H9 (cell line): Measurements from ENCODE around the gene LLGL2. TPM values are rescaled to one million over a fixed set of nuclear protein-coding genes. Genes with fewer than 3 reads are reported as not detected.

Experiments
- DNase-seq: peaks from one replicate; pipeline ENCODE4 v3.0.0-alpha.2; 2017
- H2AFZ ChIP-seq: one replicate; pipeline ENCODE4 v1.6.1; 2013; ENCODE audit warnings: mild to moderate bottlenecking, low read length, control low read depth, moderate library complexity
- H2AK5ac ChIP-seq: 2 replicates; pipeline ENCODE4 v1.6.1; 2013; ENCODE audit warnings: low read length, control low read depth, mixed read lengths; ENCODE audit not compliant: insufficient read length
- H2BK120ac ChIP-seq: one replicate; pipeline ENCODE4 v1.6.1; 2013; ENCODE audit warnings: low read depth, mild to moderate bottlenecking, low read length, control low read depth, inconsistent platforms; ENCODE audit not compliant: poor library complexity, severe bottlenecking
- H2BK12ac ChIP-seq: 2 replicates; pipeline ENCODE4 v1.6.1; 2013; ENCODE audit warnings: low read length, control low read depth, mixed read lengths, low read depth; ENCODE audit not compliant: insufficient read length
- H2BK15ac ChIP-seq: 2 replicates; pipeline ENCODE4 v1.6.1; 2013; ENCODE audit warnings: low read depth, low read length, control low read depth
- H2BK20ac ChIP-seq: one replicate; pipeline ENCODE4 v1.6.1; 2013; ENCODE audit warnings: low read depth, mild to moderate bottlenecking, low read length, control low read depth, inconsistent platforms; ENCODE audit not compliant: poor library complexity, severe bottlenecking
- H2BK5ac ChIP-seq: 2 replicates; pipeline ENCODE4 v1.6.1; 2013; ENCODE audit warnings: low read length, control low read depth, mixed read lengths; ENCODE audit not compliant: insufficient read length
- H3K14ac ChIP-seq: 2 replicates; pipeline ENCODE4 v1.6.1; 2013; ENCODE audit warnings: low read length, control low read depth; ENCODE audit not compliant: insufficient read depth
- H3K18ac ChIP-seq: 2 replicates; pipeline ENCODE4 v1.6.1; 2013; ENCODE audit warnings: low read depth, mild to moderate bottlenecking, mixed read lengths, low read length, control low read depth; ENCODE audit not compliant: insufficient read length
- H3K23ac ChIP-seq: 2 replicates; pipeline ENCODE4 v1.6.1; 2013; ENCODE audit warnings: low read length, control low read depth, mixed read lengths, low read depth; ENCODE audit not compliant: insufficient read length
- H3K23me2 ChIP-seq: 2 replicates; pipeline ENCODE4 v1.6.1; 2013; ENCODE audit warnings: low read depth, mild to moderate bottlenecking, mixed read lengths, low read length, control low read depth; ENCODE audit not compliant: insufficient read length, poor library complexity, severe bottlenecking
- H3K27ac ChIP-seq: 2 replicates; pipeline ENCODE4 v1.5.1; 2013; ENCODE audit warnings: low read length, control low read depth, mixed read lengths, low read depth; ENCODE audit not compliant: insufficient read length
- H3K27me3 ChIP-seq: 2 replicates; pipeline ENCODE4 v1.6.1; 2013; ENCODE audit warnings: low read length, control low read depth, inconsistent platforms; ENCODE audit not compliant: insufficient read depth
- H3K4ac ChIP-seq: 2 replicates; pipeline ENCODE4 v1.6.1; 2013; ENCODE audit warnings: low read depth, mild to moderate bottlenecking, control low read depth, inconsistent platforms, low read length, moderate library complexity
- H3K4me1 ChIP-seq: 2 replicates; pipeline ENCODE4 v1.6.1; 2013; ENCODE audit warnings: low read length, control low read depth, inconsistent platforms; ENCODE audit not compliant: insufficient read depth
- H3K4me2 ChIP-seq: 2 replicates; pipeline ENCODE4 v1.6.1; 2013; ENCODE audit warnings: low read length, control low read depth, mixed read lengths; ENCODE audit not compliant: insufficient read length, insufficient read depth
- H3K56ac ChIP-seq: 2 replicates; pipeline ENCODE4 v1.6.1; 2013; ENCODE audit warnings: low read depth, mild to moderate bottlenecking, mixed read lengths, low read length, control low read depth; ENCODE audit not compliant: insufficient read length
- H3K79me1 ChIP-seq: 2 replicates; pipeline ENCODE4 v1.6.1; 2013; ENCODE audit warnings: low read depth, mild to moderate bottlenecking, moderate library complexity, low read length, control low read depth, inconsistent platforms; ENCODE audit not compliant: insufficient read depth, poor library complexity, severe bottlenecking
- H3K79me2 ChIP-seq: 2 replicates; pipeline ENCODE4 v1.6.1; 2013; ENCODE audit warnings: low read length, control low read depth, inconsistent platforms; ENCODE audit not compliant: insufficient read depth
- H3K9ac ChIP-seq: 2 replicates; pipeline ENCODE4 v1.6.1; 2013; ENCODE audit warnings: low read length, control low read depth, mixed read lengths; ENCODE audit not compliant: insufficient read length; ENCODE audit errors: extremely low read depth
- H3K9me3 ChIP-seq: one replicate; pipeline ENCODE4 v1.6.1; 2013; ENCODE audit warnings: low read depth, low read length, inconsistent platforms; ENCODE audit not compliant: control insufficient read depth
- H3T11ph ChIP-seq: one replicate; pipeline ENCODE4 v1.6.1; 2013; ENCODE audit warnings: mild to moderate bottlenecking, low read length, control low read depth, inconsistent platforms
- H4K20me1 ChIP-seq: one replicate; pipeline ENCODE4 v1.6.1; 2013; ENCODE audit not compliant: control insufficient read depth, insufficient read length, insufficient read depth
- H4K5ac ChIP-seq: 2 replicates; pipeline ENCODE4 v1.6.1; 2013; ENCODE audit warnings: low read depth, mild to moderate bottlenecking, mixed read lengths, low read length, control low read depth; ENCODE audit not compliant: insufficient read length
- H4K8ac ChIP-seq: replicated peaks from 2 replicates; pipeline ENCODE4 v1.6.1; 2013; ENCODE audit warnings: low read length, control low read depth, mixed read lengths, low read depth; ENCODE audit not compliant: insufficient read length
- H4K91ac ChIP-seq: 2 replicates; pipeline ENCODE4 v1.6.1; 2013; ENCODE audit warnings: low read depth, mild to moderate bottlenecking, moderate library complexity, mixed read lengths, low read length, control low read depth; ENCODE audit not compliant: insufficient read length
- H3K27ac Mint-ChIP-seq, 3 experiments: 2 replicates in 2 of 3; 3 replicates in 1 of 3; pipeline ENCODE4 v1.8.0; 2020 to 2021; ENCODE audit warnings: mixed read lengths in 3 of 3, mild to moderate bottlenecking in 1 of 3, moderate library complexity in 1 of 3
- H3K27me3 Mint-ChIP-seq: 2 replicates; pipeline ENCODE4 v1.8.0; 2021; ENCODE audit warnings: low read depth, mild to moderate bottlenecking, moderate library complexity, mixed read lengths
- H3K36me3 Mint-ChIP-seq, 3 experiments: 2 replicates in 2 of 3; 3 replicates in 1 of 3; pipeline ENCODE4 v1.8.0; 2020 to 2021; ENCODE audit warnings: low read depth in 3 of 3, mixed read lengths in 3 of 3; ENCODE audit not compliant: insufficient read depth in 1 of 3
- H3K4me1 Mint-ChIP-seq, 2 experiments: 2 replicates each; pipeline ENCODE4 v1.8.0; 2020; ENCODE audit warnings: mixed read lengths in 2 of 2
- H3K4me3 Mint-ChIP-seq, 2 experiments: 2 replicates in 1 of 2; 3 replicates in 1 of 2; pipeline ENCODE4 v1.8.0; 2020 to 2021; ENCODE audit warnings: mild to moderate bottlenecking in 2 of 2, mixed read lengths in 2 of 2, moderate library complexity in 1 of 2
- H3K9me3 Mint-ChIP-seq, 2 experiments: 2 replicates in 1 of 2; 3 replicates in 1 of 2; pipeline ENCODE4 v1.8.0; 2020; ENCODE audit warnings: mild to moderate bottlenecking in 2 of 2, mixed read lengths in 2 of 2, moderate library complexity in 1 of 2
- CTCF ChIP-seq: fragments of 200-600 bp; sonication (generic); conservative IDR thresholded peaks from 3 replicates; pipeline ENCODE4 v1.8.0; 2021; ENCODE audit warnings: antibody characterized with exemption, mild to moderate bottlenecking
- WGBS: extraction: QIAGEN DNeasy Blood & Tissue Kit; methylation state at CpG from one replicate; pipeline ENCODE4 v1.1.7; 2013; ENCODE audit warnings: missing lambda C conversion rate, low lambda C conversion rate, mixed read lengths; ENCODE audit not compliant: insufficient read length; ENCODE audit errors: extremely low coverage; 5-methylcytosine and 5-hydroxymethylcytosine counted together
- total RNA-seq: library from RNA; stranded (reverse); gene quantifications from 2 replicates; pipeline ENCODE4 v1.2.1, GENCODE V29; 2021

Gene LLGL2
- total RNA-seq, 1 experiment from 2014 or later: 90.4 TPM

DNA sequence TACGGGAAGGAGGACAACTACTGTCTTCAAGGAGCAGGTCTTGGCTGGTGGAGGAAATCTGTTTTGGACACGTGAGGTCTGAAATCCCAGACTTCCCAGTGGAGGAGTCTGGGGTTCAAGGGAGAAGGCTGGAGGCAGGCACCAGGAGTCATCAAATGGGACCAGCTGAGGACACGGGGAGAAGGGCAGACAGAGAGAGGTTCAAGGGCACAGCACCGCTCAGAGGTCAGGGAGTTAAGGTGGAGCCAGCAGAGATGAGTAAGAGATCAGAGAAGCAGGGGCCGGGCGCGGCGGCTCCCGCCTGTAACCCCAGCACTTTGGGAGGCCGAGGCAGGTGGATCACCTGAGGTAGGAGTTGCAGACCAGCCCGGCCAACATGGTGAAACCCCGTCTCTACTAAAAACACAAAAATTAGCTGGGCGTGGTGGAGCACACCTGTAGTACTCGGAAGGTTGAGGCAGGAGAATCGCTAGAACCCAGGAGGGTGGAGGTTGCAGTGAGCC is 97.3 kb downstream of the LLGL2 start:
- Histone ChIP-seq H4K5ac (no peak overlapping the region), H4K91ac (no peak overlapping the region), H3K4me2 (no peak overlapping the region), H2BK20ac (no peak overlapping the region), H4K20me1 (no peaks in the 10 kb centered on the region), H2BK12ac (no peak overlapping the region), H3K27ac (no peak overlapping the region), H3K23ac (no peak overlapping the region), H3K9me3 (no peaks in the 10 kb centered on the region), H3K14ac (no peak overlapping the region), H3K23me2 (no peaks in the 10 kb centered on the region), H3K4ac (no peak overlapping the region), H3K56ac (no peak overlapping the region), H3K27me3 (no peaks in the 10 kb centered on the region; the same call in 1 of the 2 replicates), H3K18ac (no peak overlapping the region), H3K79me1 (no peaks in the 10 kb centered on the region), H4K8ac (no peak overlapping the region), H2BK5ac (no peak overlapping the region), H3K9ac (no peak overlapping the region), H3K79me2 (no peaks in the 10 kb centered on the region), H3T11ph (no peak overlapping the region), H2BK120ac (no peak overlapping the region), H2BK15ac (no peak overlapping the region), H3K4me1 (no peaks in the 10 kb centered on the region), H2AK5ac (no peak overlapping the region), H2AFZ (no peak overlapping the region)
- peaks cover 8% of the 10 kb centered on the region for H3K27me3 Mint-ChIP-seq
- peak overlapping the region in 1 of 2 experiments; percentile 11; a peak in 1 of 5 replicates for H3K4me3 Mint-ChIP-seq
- H3K36me3 Mint-ChIP-seq: peaks cover 0 to 7% (median 2%) of the 10 kb centered on the region in 3 experiments; a peak in 2 of 7 replicates
- H3K27ac Mint-ChIP-seq: no peak overlapping the region; a peak in 1 of 7 replicates
- H3K9me3 Mint-ChIP-seq: no peaks in the 10 kb centered on the region
- H3K4me1 Mint-ChIP-seq: peaks cover 0 to 5% of the 10 kb centered on the region in 2 experiments; a peak in 1 of 4 replicates
- TF ChIP-seq CTCF: no peak
- no CpG with 5 or more reads among the region's 15 CpGs for WGBS
- no peak for DNase-seq
